ENCODE measurements around the gene TTLL3. TPM values are rescaled to one million over a fixed set of nuclear protein-coding genes. Genes with fewer than 3 reads are reported as not detected.

TTLL3 gene
- total RNA-seq, 2 donors from 2014 or later: 12.2 to 13.1 TPM

DNA sequence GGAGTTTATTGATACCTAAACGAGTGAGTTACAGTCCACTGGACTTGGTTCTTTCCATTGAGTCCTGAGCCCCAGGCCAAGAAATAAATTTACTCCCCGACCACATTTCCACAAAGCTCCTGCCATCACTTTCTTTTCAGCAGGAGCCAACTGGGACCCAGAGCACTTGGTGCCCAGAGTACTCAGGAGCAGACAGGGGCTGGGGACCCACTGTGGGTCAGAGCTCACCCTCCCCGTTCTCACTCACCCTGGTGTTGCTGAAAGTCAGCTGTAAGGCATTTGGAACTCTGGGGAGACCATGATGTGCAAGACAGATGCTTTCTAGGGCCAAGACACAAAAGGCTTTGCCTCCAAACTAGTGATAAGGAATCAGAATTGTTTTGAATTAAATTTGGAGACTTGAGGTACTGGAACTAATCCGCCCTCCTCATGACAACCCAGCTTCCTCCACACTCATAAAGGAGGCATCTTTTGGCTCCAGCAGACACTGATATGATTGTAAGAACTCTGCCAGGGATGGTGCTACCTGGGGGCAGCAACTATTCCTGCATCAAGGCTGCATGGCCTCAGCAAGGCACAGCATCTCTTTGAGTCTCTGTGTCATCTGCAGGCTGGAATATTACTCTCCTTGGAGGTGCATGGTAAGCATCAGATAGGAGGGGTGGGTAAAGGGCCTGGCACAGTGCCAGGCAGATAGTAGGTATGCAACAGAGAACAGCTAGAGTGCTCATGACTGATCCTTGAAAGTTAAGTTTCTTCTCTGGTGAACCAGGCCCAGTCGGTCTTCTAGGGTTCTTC is 33.0 kb upstream of the TTLL3 start:
- H3K27me3 ChIP-seq: no peaks in the 10 kb centered on the region
- TF ChIP-seq, protein P1, sequence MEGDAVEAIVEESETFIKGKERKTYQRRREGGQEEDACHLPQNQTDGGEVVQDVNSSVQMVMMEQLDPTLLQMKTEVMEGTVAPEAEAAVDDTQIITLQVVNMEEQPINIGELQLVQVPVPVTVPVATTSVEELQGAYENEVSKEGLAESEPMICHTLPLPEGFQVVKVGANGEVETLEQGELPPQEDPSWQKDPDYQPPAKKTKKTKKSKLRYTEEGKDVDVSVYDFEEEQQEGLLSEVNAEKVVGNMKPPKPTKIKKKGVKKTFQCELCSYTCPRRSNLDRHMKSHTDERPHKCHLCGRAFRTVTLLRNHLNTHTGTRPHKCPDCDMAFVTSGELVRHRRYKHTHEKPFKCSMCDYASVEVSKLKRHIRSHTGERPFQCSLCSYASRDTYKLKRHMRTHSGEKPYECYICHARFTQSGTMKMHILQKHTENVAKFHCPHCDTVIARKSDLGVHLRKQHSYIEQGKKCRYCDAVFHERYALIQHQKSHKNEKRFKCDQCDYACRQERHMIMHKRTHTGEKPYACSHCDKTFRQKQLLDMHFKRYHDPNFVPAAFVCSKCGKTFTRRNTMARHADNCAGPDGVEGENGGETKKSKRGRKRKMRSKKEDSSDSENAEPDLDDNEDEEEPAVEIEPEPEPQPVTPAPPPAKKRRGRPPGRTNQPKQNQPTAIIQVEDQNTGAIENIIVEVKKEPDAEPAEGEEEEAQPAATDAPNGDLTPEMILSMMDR (IDR thresholded peaks at IDR 0.05): no peak
- no peak overlapping the region for H3K4me3 ChIP-seq
- no peak for DNase-seq (ENCODE audit: low spot score)
- H3K4me1 ChIP-seq: no peaks in the 10 kb centered on the region
- no peaks in the 10 kb centered on the region for H3K9me3 ChIP-seq
- peaks cover 15% of the 10 kb centered on the region for H3K36me3 ChIP-seq
- H3K27ac ChIP-seq: no peak overlapping the region

DNA sequence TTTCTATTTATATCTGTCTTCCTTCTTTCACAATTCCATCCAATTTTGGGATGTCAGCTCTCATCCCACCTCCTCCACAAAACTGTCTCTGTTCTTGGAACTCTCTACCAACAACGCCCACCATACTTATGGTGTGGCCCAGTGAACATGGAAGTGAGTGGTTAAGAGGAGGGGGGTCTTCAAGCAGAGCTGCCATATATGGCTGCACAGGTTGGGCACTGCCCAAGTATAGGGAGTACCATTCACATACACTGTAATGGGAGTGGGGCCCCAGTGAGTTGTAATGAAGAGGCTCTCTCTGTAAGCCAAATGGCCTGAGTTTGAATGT is 32.4 kb upstream of the TTLL3 start:
- Histone ChIP-seq H3K27me3 (no peaks in the 10 kb centered on the region), H3K4me3 (no peak overlapping the region), H3K4me1 (no peaks in the 10 kb centered on the region), H3K9me3 (no peaks in the 10 kb centered on the region), H3K27ac (no peak overlapping the region), H3K36me3 (peaks cover 21% of the 10 kb centered on the region)
- TF ChIP-seq, protein P1 (IDR thresholded peaks at IDR 0.05): no peak
- DNase-seq (ENCODE audit: low spot score): no peak

DNA sequence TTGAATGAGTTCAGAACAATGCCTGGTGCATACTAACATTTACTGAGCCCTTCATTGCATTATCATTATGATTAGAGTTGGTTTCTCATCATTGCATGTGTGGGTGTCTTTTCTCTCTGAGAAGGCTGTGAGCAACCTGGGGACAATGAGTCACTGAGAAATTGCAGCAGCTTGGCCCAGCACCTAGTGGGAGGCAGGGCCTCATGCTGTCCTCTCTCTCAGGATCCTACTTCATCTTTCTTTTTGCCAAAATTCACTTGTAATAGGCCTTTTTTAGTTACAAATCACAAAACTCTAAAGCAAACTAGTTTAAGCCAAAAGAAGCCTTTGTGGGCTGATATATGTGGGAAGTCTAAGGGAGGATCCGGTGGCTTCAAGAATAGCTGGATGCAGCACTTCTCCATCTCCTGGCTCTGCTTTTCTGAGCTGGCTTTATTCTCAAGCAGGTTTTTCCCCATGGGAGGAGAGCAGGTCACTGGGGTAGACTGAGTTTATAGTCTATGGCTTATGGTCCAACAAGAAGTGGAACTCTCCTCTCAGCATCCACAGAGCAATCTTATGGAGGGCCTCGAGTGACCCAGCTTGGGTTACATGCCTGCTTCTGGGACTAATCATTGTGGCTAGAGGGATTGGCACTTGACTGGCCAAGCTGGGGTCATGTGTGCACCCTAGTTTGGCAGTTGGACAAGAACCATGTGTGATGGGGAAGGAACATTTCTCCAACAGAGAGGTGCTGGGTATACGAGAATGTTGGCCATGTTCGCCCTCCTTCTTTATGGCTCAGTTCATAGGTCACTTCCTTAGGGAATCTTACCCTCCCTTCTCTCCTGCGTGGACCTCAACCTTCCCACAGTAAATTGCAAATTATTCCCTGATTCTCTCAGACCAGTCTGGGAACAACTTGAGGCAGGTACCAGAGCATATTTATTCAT is 31.7 kb upstream of the TTLL3 start:
- Histone ChIP-seq H3K36me3 (peaks cover 24% of the 10 kb centered on the region), H3K27ac (no peak overlapping the region), H3K4me3 (no peak overlapping the region), H3K4me1 (no peaks in the 10 kb centered on the region), H3K27me3 (no peaks in the 10 kb centered on the region), H3K9me3 (no peaks in the 10 kb centered on the region)
- TF ChIP-seq, protein P1 (IDR thresholded peaks at IDR 0.05): no peak
- no peak for DNase-seq (ENCODE audit: low spot score)

DNA sequence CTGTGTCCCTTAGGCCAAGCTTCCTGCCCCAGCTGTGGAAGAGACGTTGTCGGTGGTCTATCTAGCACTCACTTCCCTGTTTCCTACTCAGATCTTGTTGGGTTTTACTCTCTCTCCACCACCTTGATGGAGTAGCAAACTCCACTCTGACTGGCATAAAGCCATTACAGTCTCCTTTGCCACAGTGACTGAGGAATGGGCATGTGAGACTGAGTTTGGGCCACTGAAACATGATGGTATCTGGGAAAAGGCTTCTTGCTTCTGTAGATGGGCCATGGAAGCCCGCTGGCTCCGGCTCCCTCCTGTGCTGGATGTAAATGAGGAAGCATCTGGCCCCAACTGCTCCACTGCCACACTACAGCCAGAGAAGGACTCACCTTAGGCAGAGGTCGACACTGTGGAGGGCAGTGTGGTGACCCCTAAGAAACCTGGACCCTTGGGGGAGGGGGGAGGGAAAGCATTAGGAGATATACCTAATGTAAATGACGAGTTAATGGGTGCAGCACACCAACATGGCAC is 30.9 kb upstream of the TTLL3 start:
- Histone ChIP-seq H3K36me3 (peaks cover 31% of the 10 kb centered on the region), H3K4me1 (no peaks in the 10 kb centered on the region), H3K9me3 (no peaks in the 10 kb centered on the region), H3K27me3 (no peaks in the 10 kb centered on the region), H3K27ac (no peak overlapping the region), H3K4me3 (no peak overlapping the region)
- no peak for DNase-seq (ENCODE audit: low spot score)
- TF ChIP-seq, protein P1 (IDR thresholded peaks at IDR 0.05): no peak

DNA sequence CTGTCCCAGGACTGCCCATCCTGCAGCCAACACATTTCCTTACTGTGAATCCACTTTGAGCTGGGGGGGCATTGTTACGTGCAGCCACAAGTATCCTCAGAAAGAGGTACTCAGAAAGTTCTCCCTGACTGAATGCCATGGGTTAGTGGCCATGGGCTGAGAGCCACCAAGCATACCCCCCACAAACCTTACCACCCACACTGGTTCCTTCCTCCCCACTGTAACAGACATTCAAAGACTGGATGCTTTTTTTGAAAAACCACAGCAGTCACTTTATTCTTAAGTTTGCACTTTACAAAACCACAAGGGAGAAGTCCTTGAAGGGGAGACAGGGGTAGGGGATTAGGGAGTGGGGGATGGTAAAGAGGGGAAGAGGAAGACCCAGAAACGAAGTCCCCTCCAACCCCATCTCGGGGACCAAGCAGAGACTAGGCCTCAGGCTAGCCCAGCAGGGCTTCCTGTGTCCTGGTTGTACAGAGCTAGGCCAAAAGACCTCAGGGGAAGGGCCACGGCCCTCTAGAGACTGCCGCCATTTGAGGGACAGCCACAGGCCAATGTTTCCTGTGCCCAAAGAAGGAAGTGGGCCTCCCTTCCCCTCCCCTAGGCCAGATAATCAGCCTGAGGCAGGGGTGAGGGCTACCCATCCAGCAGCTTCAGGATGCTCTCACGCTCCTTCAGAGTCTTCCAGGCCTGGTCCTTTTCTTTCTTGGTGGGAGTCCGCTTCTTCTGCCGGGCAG is 30.2 kb upstream of the TTLL3 start:
- Histone ChIP-seq H3K27me3 (no peaks in the 10 kb centered on the region), H3K36me3 (peaks cover 38% of the 10 kb centered on the region), H3K4me3 (no peak overlapping the region), H3K9me3 (no peaks in the 10 kb centered on the region), H3K27ac (no peak overlapping the region), H3K4me1 (no peaks in the 10 kb centered on the region)
- DNase-seq (ENCODE audit: low spot score): no peak
- TF ChIP-seq, protein P1 (IDR thresholded peaks at IDR 0.05): no peak
